Tongue (tissue), 3 donors: Measurements from ENCODE around the gene PTTG1. TPM values are rescaled to one million over a fixed set of nuclear protein-coding genes. Genes with fewer than 3 reads are reported as not detected.

Experiments
- DNase-seq: peaks from one replicate; pipeline ENCODE4 v3.0.0-alpha.2; 2015
- small RNA-seq: library from RNA; depleted of rRNA; stranded (forward); fragments of <200 nt; gene quantifications from one replicate; pipeline ENCODE3, GENCODE V24; 2014; ENCODE audit warnings: low replicate concordance
- total RNA-seq: library from RNA; depleted of rRNA; stranded (reverse); fragments of >200 nt; gene quantifications from one replicate; pipeline ENCODE4 v1.2.3, GENCODE V29; 2014

PTTG1 gene
- total RNA-seq, 1 donor from 2014 or later, result 45.9 TPM

- no peak for DNase-seq
These were observed 52.0 kb downstream of the PTTG1 start for GRCh38 chr5:160473681-160474080.

- DNase-seq, result no peak
These were observed 52.4 kb downstream of the PTTG1 start for GRCh38 chr5:160474084-160474483.

- DNase-seq, result no peak
These were observed 54.3 kb downstream of the PTTG1 start for GRCh38 chr5:160475864-160476438.

- DNase-seq, result no peak
These were observed 55.8 kb downstream of the PTTG1 start for GRCh38 chr5:160477266-160477970.

- no peak for DNase-seq
These were observed 56.5 kb downstream of the PTTG1 start for GRCh38 chr5:160478163-160478562.

Small RNA genes lying within 50 kb of the gene (small RNA-seq; reads per million reads assigned to genes)
- gene MIR3142, result not detected

Other genes starting within 250 kb of the PTTG1 start
- gene FABP6, start 192.3 kb upstream of the PTTG1 start, total RNA-seq, result not detected
- gene CCNJL, start 109.3 kb upstream of the PTTG1 start, total RNA-seq, result 8.3 TPM
- gene C1QTNF2, start 51.2 kb upstream of the PTTG1 start, total RNA-seq, result 27.8 TPM
- gene FAM200C, start 21.8 kb upstream of the PTTG1 start, total RNA-seq, result 17.0 TPM
- 77.5 TPM for gene SLU7, start 2.8 kb upstream of the PTTG1 start, total RNA-seq